GM12892 (cell line): Measurements from ENCODE around the gene ZBTB20.

Experiments
- POLR2A ChIP-seq: IDR thresholded peaks from 2 replicates; pipeline ENCODE4 v1.6.1; 2011; ENCODE audit warnings: low read depth, low read length, control low read depth
- POLR2AphosphoS5 ChIP-seq: IDR thresholded peaks from 2 replicates; pipeline ENCODE4 v1.6.1; 2011; ENCODE audit warnings: low read depth, low read length, control low read depth
- TAF1 ChIP-seq: IDR thresholded peaks from 2 replicates; pipeline ENCODE4 v1.6.1; 2011; ENCODE audit warnings: low read depth, mild to moderate bottlenecking, control low read depth, low read length, borderline replicate concordance

DNA sequence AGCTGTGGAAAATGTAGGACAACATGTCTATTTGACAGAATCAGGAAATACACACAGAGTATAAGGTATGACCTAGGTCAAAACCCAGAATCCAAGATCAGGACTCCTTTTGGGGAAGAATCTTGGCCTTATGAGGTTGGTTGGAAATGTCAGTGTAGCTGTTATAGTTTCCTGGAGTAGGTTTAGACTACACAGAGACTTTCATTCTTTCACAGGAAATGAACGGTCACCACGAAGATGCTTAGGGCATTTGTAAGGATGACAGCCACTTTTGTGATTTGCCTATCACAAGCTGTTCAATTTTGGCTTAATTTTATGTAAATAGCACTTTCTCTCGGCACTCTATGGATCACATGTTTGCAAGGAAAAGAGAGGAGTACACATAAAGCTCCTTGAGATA is 18.6 kb upstream of the ZBTB20 start:
- no peak for TF ChIP-seq POLR2A
- no peak for TF ChIP-seq POLR2AphosphoS5
- no peak for TF ChIP-seq TAF1
